Endothelial cell (in vitro differentiated cells): ENCODE data around the gene KLHDC10. TPM values are rescaled to one million over a fixed set of nuclear protein-coding genes. Genes with fewer than 3 reads are reported as not detected.

Experiments
- DNase-seq: peaks from one replicate; pipeline ENCODE4 v3.0.0; 2021; ENCODE audit warnings: low spot score
- H3K27ac Mint-ChIP-seq: one replicate; pipeline ENCODE4 v1.8.0; 2021; ENCODE audit warnings: mixed read lengths, inconsistent platforms; ENCODE audit not compliant: unreplicated experiment
- H3K27me3 Mint-ChIP-seq: one replicate; pipeline ENCODE4 v1.8.0; 2021; ENCODE audit warnings: mild to moderate bottlenecking, moderate library complexity, mixed read lengths, inconsistent platforms; ENCODE audit not compliant: unreplicated experiment
- H3K36me3 Mint-ChIP-seq: one replicate; pipeline ENCODE4 v1.8.0; 2021; ENCODE audit warnings: mild to moderate bottlenecking, low read depth, mixed read lengths, inconsistent platforms; ENCODE audit not compliant: unreplicated experiment
- H3K4me1 Mint-ChIP-seq: one replicate; pipeline ENCODE4 v1.8.0; 2021; ENCODE audit warnings: mild to moderate bottlenecking, mixed read lengths, inconsistent platforms; ENCODE audit not compliant: unreplicated experiment
- H3K4me3 Mint-ChIP-seq: one replicate; pipeline ENCODE4 v1.8.0; 2021; ENCODE audit warnings: mild to moderate bottlenecking, mixed read lengths, inconsistent platforms; ENCODE audit not compliant: unreplicated experiment
- H3K9me3 Mint-ChIP-seq: one replicate; pipeline ENCODE4 v1.8.0; 2021; ENCODE audit warnings: mixed read lengths, inconsistent platforms; ENCODE audit not compliant: unreplicated experiment
- CTCF ChIP-seq: fragments of 200-600 bp; sonication (generic); IDR thresholded peaks from one replicate; pipeline ENCODE4 v1.5.0; 2021; ENCODE audit warnings: antibody characterized with exemption; ENCODE audit not compliant: unreplicated experiment
- total RNA-seq: library from RNA; stranded (reverse); fragmentation: NEBNext Ultra II Directional; extraction: Animal tissue kit (Norgen Biotek cat#: 25700); gene quantifications from one replicate; pipeline ENCODE4 v1.2.1, GENCODE V29; 2021; ENCODE audit not compliant: unreplicated experiment

The KLHDC10 gene
- total RNA-seq, 1 donor from 2014 or later: 28.8 TPM

GRCh38 chr7:130065500-130066152 is 4.7 kb upstream of the KLHDC10 start:
- DNase-seq: no peak
- H3K27me3 Mint-ChIP-seq: peaks cover 2% of the 10 kb centered on the region
- H3K4me3 Mint-ChIP-seq: no peak overlapping the region
- no peaks in the 10 kb centered on the region for H3K9me3 Mint-ChIP-seq
- no peaks in the 10 kb centered on the region for H3K4me1 Mint-ChIP-seq
- no peak for TF ChIP-seq CTCF
- H3K36me3 Mint-ChIP-seq: no peaks in the 10 kb centered on the region
- H3K27ac Mint-ChIP-seq: no peak overlapping the region

GRCh38 chr7:130069179-130069977 is 956 bp upstream of the KLHDC10 start:
- Mint-ChIP-seq H3K9me3 (no peaks in the 10 kb centered on the region), H3K27me3 (peaks cover 8% of the 10 kb centered on the region), H3K36me3 (peaks cover 4% of the 10 kb centered on the region), H3K4me3 (peak overlapping the region; percentile 97), H3K27ac (peak overlapping the region; percentile 95), H3K4me1 (peaks cover 15% of the 10 kb centered on the region)
- no peak for TF ChIP-seq CTCF
- no peak for DNase-seq

GRCh38 chr7:130070861-130071622 is 708 bp downstream of the KLHDC10 start:
- Mint-ChIP-seq H3K9me3 (no peaks in the 10 kb centered on the region), H3K27ac (peak overlapping the region; percentile 83), H3K36me3 (peaks cover 4% of the 10 kb centered on the region), H3K4me1 (peaks cover 23% of the 10 kb centered on the region), H3K4me3 (peak overlapping the region; percentile 97), H3K27me3 (peaks cover 8% of the 10 kb centered on the region)
- no peak for TF ChIP-seq CTCF
- no peak for DNase-seq

DNA sequence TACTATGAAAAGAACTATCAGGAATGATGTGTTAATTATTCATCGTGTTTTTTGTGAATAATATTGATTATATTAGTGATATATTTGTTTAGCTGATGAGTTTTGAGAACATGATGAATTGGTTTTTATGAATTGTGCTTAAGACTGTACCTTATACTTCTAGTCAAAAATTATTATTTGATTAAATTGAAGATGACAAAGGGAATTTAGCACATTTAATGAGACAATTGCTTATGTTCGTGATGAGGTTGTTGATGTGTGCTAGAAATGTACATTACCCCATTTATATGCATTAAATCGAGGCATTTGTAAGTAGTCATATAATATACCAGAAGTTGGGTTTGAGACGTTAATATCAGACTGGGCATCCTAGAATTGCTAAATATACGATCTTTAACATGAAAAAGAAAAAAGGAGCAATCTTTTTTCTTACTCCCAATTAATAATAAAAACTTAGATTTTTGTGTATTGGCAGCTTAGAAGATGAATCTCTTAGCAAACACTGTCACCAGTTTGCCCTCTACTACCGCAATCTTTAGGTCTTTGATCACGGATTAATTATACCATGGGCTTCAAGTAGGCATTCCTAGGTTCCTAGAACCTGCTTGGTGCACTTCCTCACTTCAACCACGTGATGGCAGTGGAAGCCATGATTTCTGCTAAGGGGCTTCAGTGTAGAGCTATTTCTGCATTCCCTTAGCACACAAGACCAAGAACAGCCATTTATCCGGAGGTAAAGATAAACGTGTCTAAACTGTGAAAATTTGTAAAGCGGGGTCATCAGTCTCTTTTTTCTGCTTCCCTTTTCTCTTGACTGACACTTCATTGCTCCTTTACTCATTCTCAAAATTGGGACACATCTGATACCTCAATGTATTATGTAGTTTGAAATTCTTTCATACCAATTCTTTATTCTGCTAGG is 1.6 kb downstream of the KLHDC10 start:
- Mint-ChIP-seq H3K36me3 (peaks cover 4% of the 10 kb centered on the region), H3K9me3 (no peaks in the 10 kb centered on the region), H3K27ac (no peak overlapping the region), H3K4me3 (peak overlapping the region; percentile 97), H3K4me1 (peaks cover 23% of the 10 kb centered on the region), H3K27me3 (peaks cover 8% of the 10 kb centered on the region)
- TF ChIP-seq CTCF: peak; percentile 83
- peak; percentile 67 for DNase-seq
